CD14-positive monocyte (primary cell): ENCODE results near the gene FNDC5. TPM values are rescaled to one million over a fixed set of nuclear protein-coding genes. Genes with fewer than 3 reads are reported as not detected.

Source experiments
- DNase-seq, 3 donors: peaks; one replicate each; pipeline ENCODE4 v3.0.0-alpha.2; 2011 to 2022
- H2AFZ ChIP-seq: 2 replicates; pipeline ENCODE4 v1.6.0; 2012; ENCODE audit warnings: mild to moderate bottlenecking, low read depth, low read length, inconsistent platforms; ENCODE audit not compliant: insufficient read depth, poor library complexity, severe bottlenecking
- H3K27ac ChIP-seq, 2 donors: 1 replicate in 1 of 2; 2 replicates in 1 of 2; pipeline ENCODE4 v1.5.1; 2012 to 2013; ENCODE audit warnings: low read length in 2 of 2, control low read depth in 1 of 2, inconsistent platforms in 1 of 2, low read depth in 1 of 2, mild to moderate bottlenecking in 1 of 2
- H3K27me3 ChIP-seq, 2 donors: one replicate each; pipeline versions ENCODE4 v1.6.0 to v1.6.1; 2011 to 2013; ENCODE audit warnings: low read length in 2 of 2; ENCODE audit not compliant: control insufficient read depth in 2 of 2, insufficient read depth in 2 of 2
- H3K36me3 ChIP-seq, 2 donors: replicated peaks in 1 of 2; 1 replicate in 1 of 2; 2 replicates in 1 of 2; pipeline versions ENCODE4 v1.5.1 to v1.6.1; 2012 to 2013; ENCODE audit warnings: low read length in 2 of 2, control low read depth in 1 of 2, inconsistent platforms in 1 of 2, mild to moderate bottlenecking in 1 of 2; ENCODE audit not compliant: insufficient read depth in 2 of 2, control insufficient read depth in 1 of 2
- H3K4me1 ChIP-seq, 2 donors: 1 replicate in 1 of 2; 2 replicates in 1 of 2; pipeline versions ENCODE4 v1.5.1 to v1.6.1; 2012 to 2013; ENCODE audit warnings: low read length in 2 of 2, control low read depth in 1 of 2, inconsistent platforms in 1 of 2, mild to moderate bottlenecking in 1 of 2, moderate library complexity in 1 of 2; ENCODE audit not compliant: insufficient read depth in 2 of 2, control insufficient read depth in 1 of 2
- H3K4me2 ChIP-seq: replicated peaks from 2 replicates; pipeline ENCODE3; 2012; ENCODE audit warnings: low read length, moderate library complexity, mild to moderate bottlenecking; ENCODE audit not compliant: poor library complexity, severe bottlenecking; ENCODE audit errors: extremely low read depth
- H3K4me3 ChIP-seq, 3 experiments: fragments of 200-600 bp in 1 of 3; sonication (generic) in 1 of 3; replicated peaks in 1 of 3; 1 replicate in 2 of 3; 2 replicates in 1 of 3; pipeline ENCODE4 v1.5.1; 2011 to 2013; ENCODE audit warnings: low read length in 3 of 3, mild to moderate bottlenecking in 3 of 3, control low read depth in 2 of 3, low read depth in 2 of 3, inconsistent platforms in 1 of 3, moderate library complexity in 1 of 3
- H3K79me2 ChIP-seq: 2 replicates; pipeline ENCODE4 v1.6.0; 2012; ENCODE audit warnings: mild to moderate bottlenecking, control low read depth, inconsistent platforms, low read length, moderate library complexity; ENCODE audit not compliant: insufficient read depth
- H3K9ac ChIP-seq: 2 replicates; pipeline ENCODE4 v1.6.0; 2017; ENCODE audit warnings: low read length, mild to moderate bottlenecking; ENCODE audit not compliant: insufficient read depth, poor library complexity, severe bottlenecking
- H3K9me3 ChIP-seq, 2 donors: replicated peaks in 1 of 2; 1 replicate in 1 of 2; 2 replicates in 1 of 2; pipeline versions ENCODE4 v1.5.1 to v1.6.1; 2012 to 2013; ENCODE audit warnings: low read length in 2 of 2, control low read depth in 1 of 2; ENCODE audit not compliant: control insufficient read depth in 1 of 2, insufficient read depth in 1 of 2
- H4K20me1 ChIP-seq: 2 replicates; pipeline ENCODE4 v1.6.0; 2012; ENCODE audit warnings: mild to moderate bottlenecking, low read length, control low read depth, moderate library complexity; ENCODE audit not compliant: insufficient read depth
- H3K27ac Mint-ChIP-seq, 7 donors: one replicate each; pipeline ENCODE4 v1.8.0; 2020; ENCODE audit warnings: mild to moderate bottlenecking in 7 of 7, mixed read lengths in 7 of 7, moderate library complexity in 6 of 7, inconsistent platforms in 2 of 7
- H3K27me3 Mint-ChIP-seq, 3 donors: one replicate each; pipeline ENCODE4 v1.8.0; 2021 to 2022; ENCODE audit warnings: low read depth in 3 of 3, mild to moderate bottlenecking in 3 of 3, mixed read lengths in 3 of 3, moderate library complexity in 3 of 3, inconsistent platforms in 1 of 3
- H3K36me3 Mint-ChIP-seq, 2 donors: one replicate each; pipeline ENCODE4 v1.8.0; 2020; ENCODE audit warnings: mixed read lengths in 2 of 2, inconsistent platforms in 1 of 2, mild to moderate bottlenecking in 1 of 2
- H3K4me1 Mint-ChIP-seq: one replicate; pipeline ENCODE4 v1.8.0; 2020; ENCODE audit warnings: mild to moderate bottlenecking, mixed read lengths
- H3K4me3 Mint-ChIP-seq, 2 donors: one replicate each; pipeline ENCODE4 v1.8.0; 2020; ENCODE audit warnings: mild to moderate bottlenecking in 2 of 2, mixed read lengths in 2 of 2, moderate library complexity in 1 of 2
- H3K9me3 Mint-ChIP-seq, 7 donors: one replicate each; pipeline ENCODE4 v1.8.0; 2020 to 2022; ENCODE audit warnings: mixed read lengths in 7 of 7, mild to moderate bottlenecking in 6 of 7, moderate library complexity in 6 of 7, inconsistent platforms in 2 of 7
- CTCF ChIP-seq: fragments of 200-600 bp; IDR thresholded peaks from one replicate; pipeline ENCODE4 v1.8.0; 2022; ENCODE audit warnings: antibody characterized with exemption, mild to moderate bottlenecking
- WGBS: methylation state at CpG from one replicate; pipeline ENCODE4 v1.1.5; 2013; ENCODE audit warnings: missing lambda C conversion rate; ENCODE audit not compliant: insufficient coverage; 5-methylcytosine and 5-hydroxymethylcytosine counted together
- intact Hi-C, 2 donors: fragments of 100-400 bp; cut with micrococcal nuclease; formaldehyde crosslinking; loops; one replicate each; pipeline versions ENCODE4 v1.15.0 to v1.15.1; 2023
- polyA plus RNA-seq, 3 donors: library from polyadenylated mRNA; depleted of rRNA in 1 of 3; unstranded in 2 of 3; stranded (reverse) in 1 of 3; fragments of 300-500 nt in 2 of 3; fragments of >200 nt in 1 of 3; fragmentation: Illumina TruSeq in 2 of 3; gene quantifications; 1 replicate in 2 of 3; 2 replicates in 1 of 3; pipeline ENCODE4 v1.2.3, GENCODE V29; 2012 to 2021

Gene FNDC5
- polyA plus RNA-seq, 3 donors = not detected

GRCh38 chr1:32876341-32877210, 5.9 kb upstream of the FNDC5 start:
- 33% methylated on average over 14 of the region's 16 CpGs for WGBS
- peaks cover 6 to 35% of the 10 kb centered on the region in 2 donors for H3K27me3 ChIP-seq
- no peak overlapping the region for H3K4me3 Mint-ChIP-seq
- peaks cover 0 to 7% (median 0%) of the 10 kb centered on the region in 7 donors for H3K9me3 Mint-ChIP-seq
- H3K36me3 ChIP-seq = no peaks in the 10 kb centered on the region
- intact Hi-C loops = loop anchor here (5.0 to 10.0 kb wide), 2 partner anchors 211 to 362 kb away; no protein-coding TSS in a partner anchor
- no peaks in the 10 kb centered on the region for H3K36me3 Mint-ChIP-seq
- H3K27ac ChIP-seq = no peak overlapping the region
- H3K9ac ChIP-seq = no peak overlapping the region
- H3K4me3 ChIP-seq = no peak overlapping the region
- H2AFZ ChIP-seq = no peak overlapping the region
- no peak overlapping the region for H3K4me2 ChIP-seq
- peaks cover 27 to 46% (median 44%) of the 10 kb centered on the region in 3 donors for H3K27me3 Mint-ChIP-seq
- H3K4me1 Mint-ChIP-seq = peaks cover 5% of the 10 kb centered on the region
- no peaks in the 10 kb centered on the region for H3K79me2 ChIP-seq
- H3K9me3 ChIP-seq = no peaks in the 10 kb centered on the region
- peak; percentile 96 for TF ChIP-seq CTCF
- DNase-seq = peak; percentile 47 to 65 (median 53)
- peak overlapping the region in 1 of 7 donors; percentile 62 for H3K27ac Mint-ChIP-seq
- H3K4me1 ChIP-seq = no peaks in the 10 kb centered on the region
- H4K20me1 ChIP-seq = no peaks in the 10 kb centered on the region

- Mint-ChIP-seq H3K27me3 (peaks cover 33 to 54% (median 49%) of the 10 kb centered on the region in 3 donors), H3K27ac (no peak overlapping the region), H3K4me3 (peak overlapping the region in 1 of 2 donors; percentile 35), H3K4me1 (peaks cover 14% of the 10 kb centered on the region), H3K36me3 (no peaks in the 10 kb centered on the region), H3K9me3 (peaks cover 0 to 8% (median 1%) of the 10 kb centered on the region in 7 donors)
- no peaks in the 10 kb centered on the region for H3K4me1 ChIP-seq
- no peaks in the 10 kb centered on the region for H3K79me2 ChIP-seq
- 88% methylated on average over 5 of the region's 5 CpGs for WGBS
- H3K4me3 ChIP-seq = no peak overlapping the region
- no peak overlapping the region for H3K4me2 ChIP-seq
- H2AFZ ChIP-seq = no peak overlapping the region
- H4K20me1 ChIP-seq = no peaks in the 10 kb centered on the region
- no peak for TF ChIP-seq CTCF
- H3K27ac ChIP-seq = no peak overlapping the region
- no peaks in the 10 kb centered on the region for H3K9me3 ChIP-seq
- peaks cover 15 to 35% of the 10 kb centered on the region in 2 donors for H3K27me3 ChIP-seq
- no peak overlapping the region for H3K9ac ChIP-seq
- H3K36me3 ChIP-seq = no peaks in the 10 kb centered on the region
- DNase-seq = no peak
- intact Hi-C loops = loop anchor here (2.0 to 10.0 kb wide), 3 partner anchors 212 to 360 kb away; no protein-coding TSS in a partner anchor
Observed at GRCh38 chr1:32874860-32875752, 4.4 kb upstream of the FNDC5 start.
